Mucosa of rectum (tissue), 2 donors: ENCODE data around the gene ACSL4.

ENCODE experiments used
- H3K27ac ChIP-seq, 2 donors: one replicate each; pipeline ENCODE4 v1.7.0; 2013; ENCODE audit warnings: inconsistent platforms in 2 of 2, low read depth in 2 of 2, low read length in 2 of 2
- H3K27me3 ChIP-seq, 2 donors: one replicate each; pipeline ENCODE4 v1.7.0; 2013; ENCODE audit warnings: low read length in 2 of 2; ENCODE audit not compliant: control insufficient read depth in 2 of 2, insufficient read depth in 2 of 2
- H3K36me3 ChIP-seq, 2 donors: one replicate each; pipeline ENCODE4 v1.7.0; 2013; ENCODE audit warnings: low read length in 2 of 2; ENCODE audit not compliant: control insufficient read depth in 2 of 2, insufficient read depth in 2 of 2
- H3K4me1 ChIP-seq, 2 donors: one replicate each; pipeline ENCODE4 v1.7.0; 2013; ENCODE audit warnings: low read length in 2 of 2, mild to moderate bottlenecking in 1 of 2; ENCODE audit not compliant: control insufficient read depth in 2 of 2, insufficient read depth in 2 of 2
- H3K4me3 ChIP-seq, 2 donors: one replicate each; pipeline ENCODE4 v1.7.0; 2013; ENCODE audit warnings: low read length in 2 of 2
- H3K9ac ChIP-seq, 2 donors: one replicate each; pipeline ENCODE4 v1.7.0; 2013; ENCODE audit warnings: low read length in 2 of 2, low read depth in 1 of 2, mild to moderate bottlenecking in 1 of 2
- H3K9me3 ChIP-seq, 2 donors: one replicate each; pipeline ENCODE4 v1.7.0; 2013; ENCODE audit warnings: low read length in 2 of 2; ENCODE audit not compliant: control insufficient read depth in 2 of 2
- donor health status: healthy.
- donor health status: Normal muscosa, but diverticular disease.

Gene ACSL4

DNA sequence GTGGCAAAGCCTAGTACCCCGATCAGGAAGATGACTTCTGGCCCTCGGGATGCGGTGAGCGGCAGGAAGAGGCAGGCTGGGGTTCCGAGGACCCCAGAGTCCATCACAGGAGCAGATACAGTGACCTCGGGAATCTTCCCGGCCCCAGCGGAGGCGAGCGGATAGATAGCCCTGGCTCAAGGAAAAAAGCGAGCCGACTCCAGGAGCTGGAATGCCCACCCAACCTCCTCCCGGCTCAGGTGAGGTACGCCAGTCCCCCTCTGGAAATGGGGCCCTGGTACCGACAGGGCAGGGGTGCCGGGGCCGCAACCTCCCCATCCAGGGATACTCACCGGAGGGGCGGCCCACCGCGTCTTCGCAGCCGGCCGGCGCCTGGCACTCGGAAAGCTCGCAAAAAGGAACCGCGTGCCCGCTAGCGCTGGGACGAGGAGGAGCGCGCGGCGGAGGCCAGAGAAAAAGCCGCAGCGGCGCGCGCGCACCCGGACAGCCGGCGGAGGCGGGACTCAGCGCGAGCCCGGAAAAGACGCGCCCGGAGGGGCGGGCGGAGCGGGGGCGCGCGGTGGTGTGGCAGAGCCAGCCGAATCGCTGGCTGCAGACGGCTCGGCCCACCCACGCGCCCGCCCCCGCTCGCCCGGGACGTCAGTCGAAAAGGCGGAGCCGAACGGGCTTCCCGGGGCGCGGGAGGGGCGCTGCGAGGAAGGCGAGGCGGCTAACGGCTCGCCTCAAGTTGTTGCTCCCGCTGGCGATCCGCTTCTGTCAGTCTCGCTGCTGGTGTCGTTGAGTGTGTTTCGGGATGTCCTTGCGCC is at the start of gene ACSL4:
ACSL4 (minus strand) TSS at position 451 of the 806 bp plus-strand sequence. CDS start 49,894 bp downstream, outside the sequence.
- Histone ChIP-seq H3K27ac (peak within 1 kb of the TSS; percentile 71 to 81), H3K4me3 (peak within 1 kb of the TSS; percentile 66 to 88), H3K4me1 (peaks cover 0 to 7% of the 10 kb centered on the region in 2 donors), H3K9me3 (no peaks in the 10 kb centered on the region), H3K27me3 (no peaks in the 10 kb centered on the region), H3K36me3 (no peaks in the 10 kb centered on the region), H3K9ac (peak within 1 kb of the TSS; percentile 70 to 82)

DNA sequence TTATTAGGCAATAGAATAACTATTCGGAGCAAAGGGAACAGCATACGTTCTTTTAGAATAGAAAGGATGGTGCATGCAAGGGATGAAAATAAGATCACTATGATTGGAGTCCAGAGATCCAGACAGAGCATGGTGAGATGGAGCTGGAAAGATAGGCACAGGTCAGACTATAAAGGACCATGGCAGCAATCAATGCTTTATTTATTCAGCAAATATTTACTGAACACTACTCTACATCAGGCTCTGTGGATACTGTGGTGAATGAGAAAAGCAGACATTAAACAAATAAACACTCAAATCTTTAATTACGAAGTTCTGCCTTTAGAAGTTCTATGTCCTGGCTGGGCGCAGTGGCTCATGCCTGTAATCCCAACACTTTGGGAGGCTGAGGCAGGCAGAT is 44.7 kb upstream of the ACSL4 start:
- H3K9me3 ChIP-seq = no peaks in the 10 kb centered on the region
- no peak overlapping the region for H3K27ac ChIP-seq
- H3K36me3 ChIP-seq = no peaks in the 10 kb centered on the region
- no peaks in the 10 kb centered on the region for H3K4me1 ChIP-seq
- H3K4me3 ChIP-seq = no peak overlapping the region
- no peak overlapping the region for H3K9ac ChIP-seq
- H3K27me3 ChIP-seq = no peaks in the 10 kb centered on the region

DNA sequence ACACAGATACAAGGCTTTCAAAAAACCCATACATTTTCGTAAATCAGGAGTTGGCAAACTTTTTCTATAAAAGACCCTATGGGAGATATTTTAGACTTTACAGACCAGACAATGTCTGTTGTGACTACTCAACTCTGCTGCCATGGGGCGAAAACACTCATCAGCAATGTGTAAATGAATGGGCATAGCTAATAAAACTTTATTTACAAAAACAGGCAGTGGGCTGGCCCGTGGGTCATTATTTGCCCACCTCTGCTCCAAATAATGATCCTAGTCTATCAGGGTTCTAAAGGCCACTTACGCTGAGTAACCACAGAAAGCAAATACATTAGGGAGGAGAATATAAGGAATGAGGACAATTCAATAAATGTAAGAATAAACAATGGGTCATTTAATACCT is 43.9 kb upstream of the ACSL4 start:
- no peaks in the 10 kb centered on the region for H3K27me3 ChIP-seq
- H3K27ac ChIP-seq = no peak overlapping the region
- H3K4me1 ChIP-seq = no peaks in the 10 kb centered on the region
- H3K9me3 ChIP-seq = no peaks in the 10 kb centered on the region
- no peak overlapping the region for H3K9ac ChIP-seq
- H3K36me3 ChIP-seq = no peaks in the 10 kb centered on the region
- H3K4me3 ChIP-seq = no peak overlapping the region

DNA sequence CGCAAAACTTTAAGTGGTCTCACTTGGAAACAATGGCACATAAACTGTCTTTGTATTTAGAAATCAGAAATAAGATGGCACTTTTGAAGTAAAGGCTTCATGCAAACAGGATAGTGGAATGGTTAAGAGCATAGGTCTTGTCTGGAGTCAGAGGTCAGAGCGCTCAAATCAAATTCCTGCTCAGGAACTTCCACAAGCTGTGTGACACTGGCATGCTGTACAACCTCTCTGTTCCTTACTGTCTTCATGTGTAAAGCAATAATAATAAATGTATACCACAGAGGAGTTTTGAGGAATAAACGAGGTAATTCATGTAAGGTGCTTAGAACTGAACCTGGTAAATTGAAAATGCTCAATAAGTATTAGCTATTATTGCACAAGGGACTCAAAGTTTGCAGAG is 43.4 kb upstream of the ACSL4 start:
- no peaks in the 10 kb centered on the region for H3K9me3 ChIP-seq
- no peaks in the 10 kb centered on the region for H3K4me1 ChIP-seq
- H3K36me3 ChIP-seq = no peaks in the 10 kb centered on the region
- no peak overlapping the region for H3K27ac ChIP-seq
- H3K4me3 ChIP-seq = no peak overlapping the region
- H3K9ac ChIP-seq = no peak overlapping the region
- H3K27me3 ChIP-seq = no peaks in the 10 kb centered on the region

DNA sequence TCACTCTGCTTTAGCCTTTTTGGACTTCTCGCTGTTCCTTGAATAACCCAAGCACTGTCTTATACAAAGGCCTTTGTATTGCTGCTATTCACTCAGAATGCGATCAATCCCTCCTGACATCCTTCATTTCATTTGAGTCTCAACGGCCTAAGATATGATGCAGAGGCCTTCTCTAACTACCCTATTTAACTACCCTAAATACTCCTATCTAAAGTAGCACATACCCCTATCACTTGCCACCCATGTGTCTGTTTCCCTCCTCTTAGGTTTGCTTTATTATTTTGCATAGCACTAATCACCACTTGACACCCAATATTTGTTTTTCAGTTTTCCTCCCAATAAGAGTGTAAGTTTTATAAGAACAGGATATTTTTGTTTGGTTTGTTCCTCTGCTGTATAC is 42.3 kb upstream of the ACSL4 start:
- H3K4me3 ChIP-seq = no peak overlapping the region
- H3K36me3 ChIP-seq = no peaks in the 10 kb centered on the region
- no peaks in the 10 kb centered on the region for H3K9me3 ChIP-seq
- H3K27ac ChIP-seq = no peak overlapping the region
- no peaks in the 10 kb centered on the region for H3K4me1 ChIP-seq
- H3K27me3 ChIP-seq = no peaks in the 10 kb centered on the region
- H3K9ac ChIP-seq = no peak overlapping the region

DNA sequence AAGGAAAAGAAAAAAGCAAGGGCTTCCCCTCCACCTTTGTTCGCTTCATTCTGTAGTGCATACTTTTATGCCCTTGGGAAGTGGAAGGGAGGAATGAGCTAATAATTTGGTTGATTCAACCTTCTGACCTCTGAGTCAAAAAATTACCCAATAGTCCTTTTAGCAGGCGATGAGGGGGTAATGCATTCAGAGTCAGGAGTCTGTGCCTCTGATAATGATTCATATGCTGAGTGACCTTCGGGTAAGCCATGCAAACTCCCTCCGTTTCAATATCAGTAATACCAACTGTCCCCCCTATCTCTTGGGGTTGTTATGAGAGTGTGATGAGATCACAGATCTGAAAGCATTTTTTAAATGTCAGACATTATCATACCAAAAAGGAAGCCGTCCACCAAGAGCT is 41.6 kb upstream of the ACSL4 start:
- H3K27ac ChIP-seq = peak overlapping the region in 1 of 2 donors; percentile 28
- no peaks in the 10 kb centered on the region for H3K9me3 ChIP-seq
- H3K36me3 ChIP-seq = no peaks in the 10 kb centered on the region
- H3K9ac ChIP-seq = no peak overlapping the region
- no peak overlapping the region for H3K4me3 ChIP-seq
- no peaks in the 10 kb centered on the region for H3K4me1 ChIP-seq
- no peaks in the 10 kb centered on the region for H3K27me3 ChIP-seq

DNA sequence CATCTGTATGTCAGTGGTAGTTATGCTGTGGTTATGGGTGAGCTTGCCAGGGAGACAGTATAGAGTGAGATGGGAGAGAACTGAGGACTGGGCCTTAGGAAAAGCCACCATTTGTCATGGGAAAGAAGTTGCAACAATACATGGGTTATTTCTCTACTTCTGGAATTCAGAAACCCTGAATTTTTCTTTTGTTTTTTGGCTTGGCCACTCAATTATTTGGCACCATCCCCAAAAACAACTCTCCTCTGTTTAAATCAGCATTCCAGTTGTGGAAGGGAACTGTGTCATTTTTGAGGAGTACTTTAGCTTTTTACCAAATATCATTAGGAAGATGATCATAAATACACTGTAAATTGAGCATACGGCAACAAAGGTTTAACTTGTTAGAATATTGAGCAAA is 41.1 kb upstream of the ACSL4 start:
- Histone ChIP-seq H3K27ac (peak overlapping the region in 1 of 2 donors; percentile 28), H3K4me1 (no peaks in the 10 kb centered on the region), H3K36me3 (no peaks in the 10 kb centered on the region), H3K9me3 (no peaks in the 10 kb centered on the region), H3K4me3 (no peak overlapping the region), H3K9ac (no peak overlapping the region), H3K27me3 (no peaks in the 10 kb centered on the region)

DNA sequence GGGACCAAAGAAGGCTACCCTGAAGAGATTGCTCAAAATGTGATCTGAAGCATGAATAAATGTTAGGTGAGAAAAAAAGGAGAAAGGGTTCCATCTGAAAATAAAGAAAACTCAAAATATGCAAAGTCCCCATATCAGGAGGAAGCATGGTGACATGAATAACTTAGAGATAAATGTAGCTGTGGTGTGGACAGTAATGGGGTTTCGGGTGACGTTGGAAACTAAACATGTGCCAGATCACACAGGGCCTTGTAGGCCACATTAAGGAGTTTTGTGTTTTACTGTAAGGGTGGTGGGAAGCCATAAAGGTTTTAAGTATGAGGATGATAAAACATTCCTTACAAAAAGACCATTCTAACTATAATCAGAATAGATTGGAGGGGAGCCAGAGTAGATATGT is 40.3 kb upstream of the ACSL4 start:
- Histone ChIP-seq H3K4me1 (no peaks in the 10 kb centered on the region), H3K9ac (no peak overlapping the region), H3K27ac (no peak overlapping the region), H3K36me3 (no peaks in the 10 kb centered on the region), H3K9me3 (no peaks in the 10 kb centered on the region), H3K4me3 (no peak overlapping the region), H3K27me3 (no peaks in the 10 kb centered on the region)

DNA sequence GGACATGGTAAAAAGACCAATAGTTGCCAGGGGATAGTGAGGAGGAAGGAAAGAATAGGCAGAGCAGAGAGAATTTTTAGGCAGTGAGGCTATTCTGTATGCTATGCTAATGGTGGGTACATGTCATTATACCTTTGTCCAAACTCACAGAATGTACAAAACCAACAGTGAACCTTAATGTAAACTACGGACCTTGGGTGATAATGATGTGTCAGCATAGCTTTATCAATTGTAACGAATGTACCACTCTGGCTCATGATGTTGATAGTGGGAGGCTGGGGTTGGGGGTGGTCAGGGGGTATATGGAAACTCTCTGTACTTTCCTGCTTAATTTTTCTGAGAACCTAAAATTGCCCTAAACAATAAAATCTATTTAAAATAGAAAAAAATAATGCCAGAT is 37.7 kb upstream of the ACSL4 start:
- no peaks in the 10 kb centered on the region for H3K27me3 ChIP-seq
- H3K9me3 ChIP-seq = no peaks in the 10 kb centered on the region
- no peak overlapping the region for H3K4me3 ChIP-seq
- no peak overlapping the region for H3K27ac ChIP-seq
- H3K4me1 ChIP-seq = no peaks in the 10 kb centered on the region
- H3K36me3 ChIP-seq = no peaks in the 10 kb centered on the region
- H3K9ac ChIP-seq = no peak overlapping the region

DNA sequence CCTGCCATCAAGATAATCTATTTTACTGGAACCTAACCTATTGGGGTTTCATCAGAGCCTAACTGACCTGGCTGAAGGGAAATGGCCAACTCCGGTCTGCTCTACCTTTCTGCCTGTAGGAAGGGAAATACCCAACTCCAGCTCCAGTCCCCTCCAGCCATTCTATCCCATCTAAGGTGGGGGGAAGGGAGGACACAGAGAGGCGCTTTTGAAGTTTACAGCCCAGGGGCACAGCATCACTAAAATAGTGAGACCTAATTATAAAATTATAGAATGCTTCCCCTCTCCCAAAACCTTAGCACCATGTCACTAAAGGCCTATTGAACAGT is 27.8 kb upstream of the ACSL4 start:
- no peaks in the 10 kb centered on the region for H3K27me3 ChIP-seq
- H3K27ac ChIP-seq = no peak overlapping the region
- H3K36me3 ChIP-seq = no peaks in the 10 kb centered on the region
- no peaks in the 10 kb centered on the region for H3K9me3 ChIP-seq
- no peak overlapping the region for H3K9ac ChIP-seq
- H3K4me3 ChIP-seq = no peak overlapping the region
- H3K4me1 ChIP-seq = no peaks in the 10 kb centered on the region
